COR-L47 (cell line): ENCODE results near the gene AJUBA.

Source experiments
- DNase-seq: peaks from one replicate; lab custom pipeline; 2025; lab: John Stamatoyannopoulos, UW

AJUBA gene

DNA sequence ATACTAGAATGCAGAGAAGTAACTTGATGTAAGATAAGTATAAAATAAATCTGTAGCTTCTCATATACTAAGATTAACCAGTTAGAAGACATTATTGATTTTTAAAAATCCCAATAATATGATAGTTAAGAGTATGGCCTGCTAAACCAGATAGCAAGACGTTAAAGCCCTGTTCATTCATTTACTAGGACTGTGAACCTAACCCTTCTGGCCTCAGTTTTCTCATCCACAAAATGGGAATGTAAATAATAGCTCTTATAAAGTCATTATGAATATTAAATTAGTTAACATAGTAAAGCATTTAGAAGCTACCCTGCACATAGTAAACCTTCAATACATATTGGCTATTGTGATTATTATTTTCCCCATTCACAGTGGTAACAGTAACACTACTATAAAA is 47.2 kb downstream of the AJUBA start:
- DNase-seq = no peak

DNA sequence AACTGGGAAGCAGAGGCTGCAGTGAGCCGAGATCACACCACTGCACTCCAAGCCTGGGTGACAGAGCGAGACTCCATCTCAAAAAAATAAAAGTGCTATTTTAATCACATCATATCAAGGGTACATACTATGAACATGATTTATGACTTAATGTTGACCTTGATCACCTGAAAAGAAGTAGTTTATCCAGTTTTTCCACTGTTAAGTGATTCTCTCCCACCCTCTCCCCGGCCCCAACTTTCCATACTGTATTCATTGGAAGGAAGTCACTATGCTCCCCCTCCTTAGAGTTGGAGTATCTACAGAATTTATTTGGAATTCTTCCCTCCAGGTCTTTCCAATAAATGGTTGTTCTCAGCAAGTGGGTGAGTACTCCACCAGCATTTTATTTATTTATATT is 50.2 kb downstream of the AJUBA start:
- DNase-seq = no peak

DNA sequence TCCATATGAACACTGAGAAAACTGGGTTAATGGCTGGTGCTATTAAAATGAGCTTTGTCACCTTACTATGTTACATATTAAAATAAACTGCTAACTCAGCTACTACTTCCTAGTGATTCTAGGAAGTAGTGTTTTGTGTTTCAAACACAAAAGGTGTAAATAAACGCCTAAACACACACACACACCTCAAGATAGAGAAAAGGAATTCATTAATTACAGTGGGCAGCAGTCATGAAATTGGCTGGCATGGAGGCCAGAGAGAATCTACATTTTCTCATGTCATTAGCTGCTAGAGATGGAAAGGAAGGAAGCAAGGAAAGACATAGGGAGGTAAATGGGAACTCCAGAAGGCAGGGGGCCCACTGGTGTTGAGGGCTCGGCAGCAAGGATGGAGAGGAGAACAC is 52.4 kb downstream of the AJUBA start:
- DNase-seq = no peak

DNA sequence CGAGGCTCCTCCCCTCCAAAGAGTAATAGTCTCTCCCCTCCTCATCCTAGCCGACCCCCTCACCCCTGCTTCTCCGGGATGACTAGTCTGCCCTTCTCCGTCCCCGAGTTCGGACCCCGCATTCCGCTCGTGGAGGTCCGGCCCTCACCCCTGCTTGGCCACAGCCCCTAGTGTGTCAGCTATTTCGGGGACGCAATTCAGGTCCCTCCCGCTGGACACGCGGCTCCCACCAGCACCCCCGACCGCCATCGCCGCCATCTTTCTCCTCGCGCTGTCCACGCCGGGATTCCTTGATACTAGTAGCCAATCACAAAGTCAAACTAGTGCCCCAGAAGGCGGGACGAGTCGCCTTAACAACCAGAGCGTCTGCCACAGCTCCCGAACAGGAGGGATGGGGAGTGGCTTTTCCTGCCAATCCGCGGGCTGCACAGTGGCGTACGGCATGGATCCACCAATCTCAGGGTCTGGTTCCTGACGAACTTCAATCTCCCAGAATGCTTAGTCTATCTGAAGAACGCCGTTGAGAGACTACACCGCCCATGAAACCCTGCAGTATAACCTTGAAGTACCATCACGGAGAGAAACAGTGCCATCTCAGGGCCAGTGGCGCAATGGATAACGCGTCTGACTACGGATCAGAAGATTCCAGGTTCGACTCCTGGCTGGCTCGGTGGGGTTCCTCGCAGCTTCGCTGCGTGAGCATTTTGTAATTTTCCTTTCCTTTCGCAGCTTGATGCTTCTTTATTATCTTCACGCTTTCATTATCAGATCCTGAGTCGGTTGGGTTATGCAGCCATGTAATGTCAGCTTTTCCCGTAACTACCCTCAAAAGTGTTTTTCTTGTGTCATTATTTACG is 53.0 kb downstream of the AJUBA start, which contains the start of gene PRMT5:
TSS of gene PRMT5 (minus strand) at position 273 of the 857 bp plus-strand sequence. CDS start at position 258, 15 bp downstream.
- peak; percentile 99 for DNase-seq

DNA sequence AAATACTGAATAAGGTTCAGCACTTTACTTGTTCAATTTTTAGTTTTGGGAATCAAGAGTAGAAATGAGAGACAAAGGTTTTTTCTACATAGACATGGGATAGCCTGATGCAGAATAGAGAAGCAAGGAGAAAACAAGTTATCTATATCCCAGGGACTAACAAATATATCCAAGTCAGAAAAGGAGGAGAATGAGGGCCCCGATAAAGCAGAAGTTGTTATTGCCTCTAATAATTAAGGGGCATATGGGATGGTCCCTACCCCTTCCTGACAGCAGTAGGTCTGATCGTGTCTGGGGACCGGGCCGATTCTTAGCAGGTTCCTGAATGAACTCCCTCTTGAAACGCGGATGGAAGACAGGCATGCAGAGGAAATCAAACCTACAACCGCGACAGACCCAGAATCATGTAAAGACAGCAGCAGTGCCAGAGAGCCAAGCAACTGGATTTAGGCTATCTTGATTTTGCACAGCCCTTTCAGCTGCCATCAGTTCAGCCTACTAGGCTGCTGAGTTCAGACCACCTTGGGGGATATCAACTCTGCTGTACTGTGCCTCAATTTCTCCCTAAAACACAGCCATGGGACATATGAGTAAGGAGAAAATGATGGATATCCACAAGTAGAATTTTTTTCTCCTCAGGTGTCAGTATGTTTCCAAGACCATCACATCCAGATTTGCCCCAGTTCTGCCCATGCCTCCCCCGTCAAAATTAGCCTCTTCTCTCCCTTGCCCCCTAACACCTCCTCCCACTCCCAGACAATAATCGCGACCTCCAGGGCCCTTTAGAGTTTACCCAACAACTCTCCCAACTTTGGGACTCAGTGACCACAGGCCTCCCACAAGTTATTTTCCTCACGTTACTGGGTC is 53.9 kb downstream of the AJUBA start:
- no peak for DNase-seq

DNA sequence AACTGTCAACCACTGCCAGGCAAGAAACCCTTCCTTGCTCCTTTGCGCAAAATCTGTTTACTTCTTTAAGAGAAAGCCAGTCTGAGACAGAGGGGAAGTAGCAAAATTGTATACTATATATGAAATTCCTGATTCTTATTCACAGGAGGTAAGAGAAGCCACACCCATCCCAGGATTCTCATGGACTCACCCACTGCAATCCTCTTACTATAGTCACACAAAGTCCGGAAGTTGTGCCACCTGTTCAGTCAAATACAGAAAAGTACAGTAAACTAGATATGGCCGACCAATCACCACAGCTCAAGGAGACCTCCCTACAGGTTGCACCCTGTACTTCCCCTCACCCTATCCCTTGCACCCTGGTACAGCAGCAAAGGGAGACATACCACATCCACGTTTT is 56.0 kb downstream of the AJUBA start:
- DNase-seq = no peak

DNA sequence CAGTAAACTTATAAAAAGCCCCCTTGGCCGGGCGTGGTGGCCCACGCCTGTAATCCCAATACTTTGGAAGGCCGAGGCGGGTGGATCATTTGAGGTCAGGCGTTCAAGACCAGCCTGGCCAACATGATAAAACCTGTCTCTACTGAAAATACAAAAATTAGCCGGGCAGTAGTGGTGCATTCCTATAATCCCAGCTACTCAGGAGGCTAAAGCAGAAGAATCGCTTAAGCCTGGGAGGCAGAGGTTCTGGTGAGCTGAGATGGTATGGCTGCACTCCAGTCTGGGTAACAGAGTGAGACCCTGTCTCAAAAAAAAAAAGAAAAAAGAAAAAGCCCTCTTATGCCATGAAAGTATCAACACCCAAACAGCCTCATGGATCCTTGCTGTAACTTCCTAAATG is 56.8 kb downstream of the AJUBA start:
- no peak for DNase-seq

DNA sequence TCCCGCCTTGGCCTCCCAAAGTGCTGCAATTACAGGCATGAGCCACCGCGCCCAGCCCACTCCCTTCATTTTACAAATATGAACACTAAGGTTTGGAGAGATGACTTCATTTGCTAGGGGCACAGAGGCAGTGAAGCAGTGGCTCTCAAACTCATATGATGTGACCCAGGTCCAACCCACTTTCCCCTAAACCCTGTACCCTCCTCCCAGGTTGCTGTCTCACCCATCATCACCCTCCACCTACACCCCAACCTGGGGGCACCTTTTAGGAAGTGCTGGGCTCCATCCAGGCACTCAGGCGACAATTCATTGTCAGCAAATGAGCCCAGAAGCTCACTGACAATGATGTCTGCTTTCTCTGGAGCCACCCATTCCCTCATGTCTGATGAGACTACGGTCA is 58.6 kb downstream of the AJUBA start:
- DNase-seq = no peak

DNA sequence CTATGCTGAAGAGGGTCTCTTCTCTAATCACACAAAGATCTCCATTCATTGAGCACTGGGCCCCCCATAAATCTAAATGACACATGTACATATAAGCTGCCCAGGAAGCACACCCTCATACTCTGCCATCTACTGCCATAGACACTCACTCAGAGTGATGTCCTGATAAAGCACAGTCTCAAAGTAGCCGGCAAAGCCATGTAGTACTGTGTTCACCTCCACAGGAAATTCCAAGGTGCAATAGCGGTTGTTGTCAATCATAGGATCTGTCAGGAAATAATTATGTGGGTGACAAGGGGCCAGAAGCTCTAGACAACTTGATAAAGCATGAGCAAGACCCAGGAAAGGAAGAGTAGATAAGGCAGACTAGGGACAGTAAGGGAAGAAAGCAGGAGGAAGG is 60.1 kb downstream of the AJUBA start:
- no peak for DNase-seq
